COLO668 (cell line): ENCODE results near the gene PKD1L1.
A peak's percentile ranks its signal among the peaks of the same experiment; 100 is the strongest.
"Not testable (repeated sequence)": the region's sequence is repeated elsewhere in the genome, so short reads cannot be mapped to it uniquely, and the experiment has no call there.

Source experiments
- DNase-seq: peaks from one replicate; lab custom pipeline; 2025; ENCODE audit not compliant: unreplicated experiment; lab: John Stamatoyannopoulos, UW

PKD1L1 gene

DNA sequence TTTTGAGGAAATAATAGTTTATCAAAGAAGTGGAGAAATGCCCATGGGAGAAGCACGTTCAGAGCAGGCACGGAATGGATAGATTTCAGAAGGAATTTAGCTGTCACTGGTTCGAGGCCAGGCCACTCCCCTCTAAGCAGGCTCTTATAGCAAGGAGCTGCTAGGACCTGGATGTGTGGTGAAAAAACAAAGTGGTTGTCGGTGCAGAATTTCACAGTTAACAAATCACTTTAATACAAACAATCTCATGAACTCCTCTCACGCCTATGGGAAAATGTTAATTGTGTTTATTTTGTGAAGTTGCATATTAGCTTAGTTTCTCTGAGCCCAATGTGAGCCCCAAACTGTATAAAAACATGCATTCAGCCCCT is 176.3 kb downstream of the PKD1L1 start:
- no peak for DNase-seq

DNA sequence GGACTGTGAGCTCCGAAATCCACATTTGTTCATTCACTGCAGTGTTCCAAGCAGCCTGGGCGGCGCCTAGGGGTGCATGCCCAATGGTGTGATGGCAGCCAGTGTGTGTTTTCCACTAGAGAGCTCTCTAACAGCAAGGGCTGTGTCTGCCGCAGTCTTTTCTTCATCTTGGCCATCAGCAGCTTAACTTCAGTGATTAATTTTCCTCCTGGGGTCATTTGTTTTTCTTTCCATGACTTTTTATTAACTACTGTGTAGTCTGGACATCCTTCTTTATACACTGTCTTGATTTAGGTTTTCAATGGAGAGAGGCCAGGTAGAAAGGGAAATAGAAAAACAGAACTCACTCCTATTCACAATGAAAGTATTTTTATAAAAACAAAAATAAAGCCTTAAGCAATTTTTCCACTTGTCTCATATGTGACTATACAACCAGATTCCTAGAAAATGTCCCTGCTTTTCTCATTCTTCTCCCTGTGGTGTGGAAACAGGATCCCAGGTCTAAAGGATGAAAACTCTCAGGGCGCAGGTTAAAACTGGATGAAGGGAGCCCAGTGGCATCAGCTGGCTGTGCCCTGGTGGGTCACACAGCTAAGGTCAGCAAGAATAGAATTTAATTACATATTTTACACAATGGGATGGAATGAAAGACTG is 176.8 kb downstream of the PKD1L1 start:
- no peak for DNase-seq

DNA sequence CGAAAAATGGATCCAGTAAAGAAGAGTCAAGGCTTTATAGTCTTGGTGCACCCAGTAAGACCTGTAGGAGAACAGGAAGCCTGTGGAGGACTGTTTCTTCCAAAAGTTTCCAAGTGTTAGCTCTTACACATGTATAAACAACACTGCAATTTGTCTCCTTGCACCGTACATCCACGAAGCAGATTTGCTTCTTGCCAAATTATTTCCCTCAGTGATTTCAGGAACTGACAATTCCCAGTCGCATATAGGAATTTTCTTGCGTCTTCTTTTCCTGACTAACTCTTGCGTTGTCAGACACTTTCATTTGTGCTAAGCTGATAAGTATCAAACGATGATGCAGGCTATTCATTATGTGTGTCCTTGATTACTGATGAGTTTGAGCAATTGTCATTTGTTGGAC is 182.1 kb downstream of the PKD1L1 start:
- no peak for DNase-seq

- DNase-seq, result no peak
Measured at GRCh38 chr7:47765373-47765979, 182.8 kb downstream of the PKD1L1 start.

GRCh38 chr7:47764746-47765145 is 183.5 kb downstream of the PKD1L1 start:
- DNase-seq, result no peak

DNA sequence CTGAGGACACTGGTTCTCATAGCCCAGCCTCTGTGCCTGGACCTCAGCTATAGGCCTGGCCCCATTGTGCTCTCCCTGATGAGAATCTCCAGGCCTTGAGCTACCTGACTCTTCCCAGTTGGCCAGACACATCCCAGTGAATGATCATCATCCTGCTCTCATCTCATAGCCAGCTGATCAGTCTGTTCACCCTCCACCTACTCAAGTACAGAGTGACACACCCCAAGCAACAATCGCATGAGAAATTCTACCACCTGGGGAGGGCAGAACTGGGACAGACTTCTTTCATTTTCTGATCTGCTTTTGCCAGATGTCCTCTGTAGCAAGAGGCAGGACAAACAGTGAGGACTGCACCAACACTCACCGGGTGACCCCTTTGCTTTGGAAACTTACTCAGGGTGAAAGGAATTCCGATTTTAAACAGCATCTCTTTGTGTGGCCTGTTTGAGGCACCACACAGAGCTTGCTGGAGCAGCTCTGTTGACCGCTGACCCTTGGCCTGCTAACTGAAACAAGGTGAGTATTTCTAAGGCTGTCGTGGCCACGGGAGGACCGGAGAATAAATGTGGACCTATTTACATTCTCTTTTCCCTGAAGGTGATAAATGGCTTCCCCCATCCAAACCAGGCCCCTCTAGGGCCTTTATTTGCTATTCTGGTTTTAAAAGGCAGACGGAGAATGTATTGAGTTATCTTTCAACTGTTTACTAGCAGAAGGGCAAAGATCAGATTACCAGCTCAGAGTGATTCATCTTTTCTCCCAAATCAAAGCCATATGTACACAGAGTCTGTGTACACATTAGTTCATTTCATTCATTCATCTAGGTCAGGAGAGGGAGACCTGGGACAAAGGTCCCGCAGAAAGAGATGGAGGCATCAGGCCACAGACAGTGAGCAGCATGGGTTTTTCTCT is 184.9 kb downstream of the PKD1L1 start:
- DNase-seq, result peak; percentile 77

- no peak for DNase-seq
Measured at GRCh38 chr7:47762746-47763062, 185.6 kb downstream of the PKD1L1 start.

- DNase-seq, result no peak
Measured at GRCh38 chr7:47762207-47762606, 186.1 kb downstream of the PKD1L1 start.

DNA sequence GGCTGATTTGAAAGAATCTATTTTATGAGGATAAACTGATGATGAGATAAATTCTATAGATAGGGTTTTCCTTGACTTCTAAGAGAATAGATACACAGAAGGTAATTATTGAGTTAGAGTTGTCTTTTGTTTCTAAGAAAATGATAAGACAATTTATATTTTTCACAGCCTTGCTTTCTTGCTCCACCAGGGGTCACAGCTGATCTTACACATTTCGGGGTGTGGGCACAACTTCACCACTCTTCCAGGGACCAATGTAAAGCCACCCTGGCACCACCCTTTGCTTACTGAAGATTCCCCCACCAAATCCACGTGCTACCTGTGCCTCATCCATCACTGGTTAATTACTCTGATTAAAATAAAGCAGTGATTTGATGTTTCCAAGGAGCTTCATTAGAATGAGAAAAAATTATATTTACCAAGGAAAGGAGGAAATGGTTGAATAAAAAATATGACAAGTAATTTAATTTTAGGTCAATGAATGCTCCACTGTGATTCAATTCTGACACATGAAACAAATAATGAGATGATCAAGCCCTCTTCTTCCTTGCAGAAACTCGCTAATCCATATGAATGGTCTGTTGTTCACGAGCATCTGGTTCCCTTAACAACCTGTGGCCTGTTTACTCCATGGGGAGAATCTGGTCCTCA is 189.1 kb downstream of the PKD1L1 start:
- no peak for DNase-seq

DNA sequence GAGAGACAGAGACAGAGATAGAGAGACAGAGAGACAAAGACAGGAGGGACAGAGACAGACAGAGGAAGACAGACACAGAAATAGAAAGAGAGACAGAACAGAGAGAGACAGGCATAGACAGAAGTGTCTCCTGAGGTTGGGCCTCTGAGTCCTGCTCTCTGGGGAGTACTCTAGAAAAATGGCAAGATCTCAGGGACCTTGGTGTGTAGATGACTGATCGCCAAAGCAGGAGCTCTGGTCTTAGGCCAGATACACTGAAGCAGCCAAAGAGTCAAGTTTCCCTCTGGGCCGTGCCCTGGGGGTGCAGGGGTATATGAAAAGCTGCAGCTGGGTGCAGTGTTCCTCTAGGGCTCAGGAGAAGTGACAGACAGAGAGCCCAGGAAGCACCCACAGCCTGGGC is 189.7 kb downstream of the PKD1L1 start:
- DNase-seq, result no peak

GRCh38 chr7:47757921-47758411 is 190.3 kb downstream of the PKD1L1 start:
- no peak for DNase-seq

DNA sequence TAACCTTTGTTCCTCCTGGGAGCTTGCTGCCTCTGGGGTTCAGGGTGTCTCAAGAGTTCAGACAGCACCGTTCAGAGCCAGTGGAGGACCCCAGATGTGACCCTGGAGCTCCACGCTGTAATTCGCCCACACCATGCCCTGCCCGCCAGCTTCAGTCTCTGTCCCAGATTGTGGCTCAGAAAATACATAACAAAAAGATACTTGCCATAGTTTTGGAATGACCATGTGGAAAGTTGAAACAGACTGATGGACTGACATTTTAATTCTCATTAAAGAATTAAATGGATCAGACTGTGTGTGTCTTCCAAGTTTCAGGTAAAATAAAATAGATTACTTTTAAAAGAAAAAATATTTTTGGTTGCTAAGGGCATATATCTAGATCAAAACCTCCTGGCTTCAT is 191.6 kb downstream of the PKD1L1 start:
- no peak for DNase-seq

DNA sequence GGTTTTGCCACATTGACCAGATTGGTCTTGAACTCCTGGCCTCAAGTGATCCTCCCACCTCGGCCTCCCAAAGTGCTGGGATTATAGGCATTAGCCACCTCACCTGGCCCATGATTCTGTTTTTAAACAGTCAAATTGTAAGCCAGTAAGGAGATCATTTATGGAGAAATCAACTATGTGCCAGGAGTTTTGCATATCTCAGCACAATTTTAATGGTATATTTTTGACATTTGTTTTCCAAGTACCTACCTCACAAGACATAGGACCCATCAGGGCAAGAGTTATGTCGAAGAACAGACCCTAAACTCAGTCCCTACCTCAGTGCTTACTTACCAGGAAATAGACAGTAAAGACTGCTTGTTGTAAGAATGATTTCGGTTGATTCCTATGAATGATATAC is 193.0 kb downstream of the PKD1L1 start:
- no peak for DNase-seq

DNA sequence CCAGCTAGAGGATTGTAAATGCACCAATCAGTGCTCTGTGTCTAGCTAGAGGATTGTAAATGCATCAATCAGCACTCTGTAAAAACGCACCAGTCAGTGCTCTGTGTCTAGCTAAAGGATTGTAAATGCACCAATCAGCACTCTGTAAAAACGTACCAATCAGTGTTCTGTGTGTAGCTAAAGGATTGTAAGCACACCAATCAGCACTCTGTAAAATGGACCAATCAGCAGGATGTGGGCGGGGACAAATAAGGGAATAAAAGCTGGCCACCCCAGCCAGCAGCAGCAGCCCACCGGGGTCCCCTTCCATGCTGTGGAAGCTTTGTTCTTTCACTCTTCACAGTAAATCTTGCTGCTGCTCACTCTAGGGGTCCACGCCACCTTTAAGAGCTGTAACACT is 196.5 kb downstream of the PKD1L1 start:
- not testable (repeated sequence) for DNase-seq

GRCh38 chr7:47751043-47751442 is 197.2 kb downstream of the PKD1L1 start:
- no peak for DNase-seq

GRCh38 chr7:47748041-47748440 is 200.2 kb downstream of the PKD1L1 start:
- no peak for DNase-seq

DNA sequence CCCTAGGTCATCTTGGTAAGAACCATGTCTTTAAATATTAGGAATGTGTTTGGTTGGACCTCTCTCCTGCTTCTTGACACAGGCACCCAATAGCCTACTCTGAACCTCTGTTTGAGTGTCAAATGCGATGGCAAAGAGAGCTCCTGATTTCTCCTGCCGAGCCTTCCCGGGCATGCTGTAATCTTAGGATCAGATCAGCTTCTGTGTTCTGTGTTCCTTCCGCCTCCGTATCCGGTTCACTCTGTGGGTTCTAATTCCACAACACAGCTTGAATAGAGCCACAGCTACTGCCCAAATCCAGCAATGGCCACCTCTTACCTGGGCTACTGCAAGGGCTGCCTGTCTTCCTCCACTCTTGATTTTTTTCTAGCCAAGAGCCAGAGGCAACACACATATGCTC is 201.1 kb downstream of the PKD1L1 start:
- DNase-seq, result no peak

DNA sequence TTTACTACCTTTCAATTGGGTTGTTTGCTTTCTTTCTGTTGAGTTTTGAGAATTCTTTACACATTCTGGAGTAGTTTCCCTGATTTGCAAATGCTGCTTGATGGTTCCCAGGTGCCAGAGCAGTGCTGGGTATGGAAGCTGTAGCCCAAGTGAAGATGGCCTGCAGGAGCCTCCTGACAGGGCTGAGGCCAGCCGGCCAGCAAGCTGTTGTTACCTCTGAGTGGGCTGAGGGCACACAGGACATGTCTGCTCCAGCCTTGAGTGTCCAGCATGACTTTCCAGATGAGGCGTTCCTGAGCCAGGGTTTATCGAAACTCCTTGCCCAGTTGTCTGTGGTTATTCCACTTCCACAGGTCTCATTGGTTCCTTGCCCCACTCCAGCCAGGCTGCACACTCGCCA is 201.8 kb downstream of the PKD1L1 start:
- no peak for DNase-seq

GRCh38 chr7:47744883-47745282 is 203.4 kb downstream of the PKD1L1 start:
- DNase-seq, result no peak

DNA sequence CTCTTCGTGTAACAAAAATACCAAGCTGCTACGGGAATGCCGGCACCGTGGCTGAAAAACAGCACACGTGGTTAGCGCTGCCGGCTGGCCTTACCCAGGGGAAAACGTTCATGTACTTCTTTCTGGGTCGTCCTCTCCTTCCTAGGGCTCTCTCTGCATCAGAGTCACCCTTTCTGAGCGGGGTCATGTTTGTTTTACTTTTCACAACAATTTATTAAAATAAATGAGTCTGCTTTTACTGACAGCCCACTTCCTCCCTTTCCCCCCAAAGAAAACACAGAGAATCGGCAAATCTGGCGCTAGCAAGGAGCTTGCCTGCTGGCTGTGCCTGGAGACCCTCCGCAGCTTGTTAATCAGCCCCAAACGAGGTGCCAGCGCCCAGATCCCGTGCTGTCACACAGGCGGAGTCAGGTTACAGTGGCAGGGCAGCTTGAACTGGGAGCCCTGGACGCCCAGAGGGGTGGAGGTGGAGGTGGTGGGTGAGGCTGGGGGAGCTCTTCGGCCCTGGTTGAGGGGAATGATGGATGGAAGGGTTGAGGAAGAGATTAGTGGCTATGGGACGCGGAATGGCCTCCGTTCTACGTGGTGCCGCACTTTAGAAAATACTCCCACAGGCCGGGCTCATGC is 204.2 kb downstream of the PKD1L1 start:
- no peak for DNase-seq

- no peak for DNase-seq
Measured at GRCh38 chr7:47741984-47742383, 206.3 kb downstream of the PKD1L1 start.
